GM18867 (cell line): ENCODE data around the gene FN3K.
"Not testable (repeated sequence)": the region's sequence is repeated elsewhere in the genome, so short reads cannot be mapped to it uniquely, and the experiment has no call there.

Experiments used
- ATAC-seq: cut with Tn5 transposase; IDR thresholded peaks from one replicate; pipeline ENCODE4 v1.9.1; 2021; ENCODE audit warnings: mild to moderate bottlenecking, moderate library complexity; ENCODE audit not compliant: unreplicated experiment

Gene FN3K

DNA sequence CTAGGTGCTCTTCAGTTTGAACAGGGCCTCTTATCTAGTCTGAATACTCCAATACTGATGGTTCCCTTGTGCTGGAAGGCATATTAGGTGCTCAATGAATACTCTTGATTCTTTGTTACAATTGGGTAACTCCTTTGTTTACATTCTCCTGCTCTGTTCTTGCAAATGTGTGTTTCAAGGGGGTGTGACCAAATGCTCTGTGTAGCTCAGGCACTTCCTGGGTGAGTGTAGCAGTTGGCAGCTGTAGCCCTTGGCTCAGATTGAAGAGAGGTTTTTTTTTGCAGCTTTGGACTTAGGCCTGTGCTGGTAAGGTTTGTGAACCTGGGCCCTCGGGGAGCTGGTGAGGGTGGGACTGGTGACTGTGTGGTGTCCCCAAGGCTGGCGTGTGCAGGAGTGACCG lies 36.6 kb downstream of the FN3K start:
- ATAC-seq, result no peak

DNA sequence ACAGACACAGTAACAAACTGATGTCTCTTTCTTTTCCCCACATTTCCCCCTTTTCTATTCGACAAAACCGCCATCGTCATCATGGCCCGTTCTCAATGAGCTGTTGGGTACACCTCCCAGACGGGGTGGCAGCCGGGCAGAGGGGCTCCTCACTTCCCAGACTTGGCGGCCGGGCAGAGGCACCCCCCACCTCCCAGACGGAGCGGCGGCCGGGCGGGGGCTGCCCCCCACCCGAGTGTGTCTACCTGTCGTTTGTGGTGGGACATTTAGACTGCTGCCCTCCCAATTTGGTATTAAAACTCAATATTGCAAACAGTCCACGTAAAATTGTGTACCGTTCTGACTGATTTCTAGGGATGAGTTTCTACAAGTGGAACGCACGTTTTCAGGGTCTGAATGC lies 39.0 kb downstream of the FN3K start:
- not testable (repeated sequence) for ATAC-seq

DNA sequence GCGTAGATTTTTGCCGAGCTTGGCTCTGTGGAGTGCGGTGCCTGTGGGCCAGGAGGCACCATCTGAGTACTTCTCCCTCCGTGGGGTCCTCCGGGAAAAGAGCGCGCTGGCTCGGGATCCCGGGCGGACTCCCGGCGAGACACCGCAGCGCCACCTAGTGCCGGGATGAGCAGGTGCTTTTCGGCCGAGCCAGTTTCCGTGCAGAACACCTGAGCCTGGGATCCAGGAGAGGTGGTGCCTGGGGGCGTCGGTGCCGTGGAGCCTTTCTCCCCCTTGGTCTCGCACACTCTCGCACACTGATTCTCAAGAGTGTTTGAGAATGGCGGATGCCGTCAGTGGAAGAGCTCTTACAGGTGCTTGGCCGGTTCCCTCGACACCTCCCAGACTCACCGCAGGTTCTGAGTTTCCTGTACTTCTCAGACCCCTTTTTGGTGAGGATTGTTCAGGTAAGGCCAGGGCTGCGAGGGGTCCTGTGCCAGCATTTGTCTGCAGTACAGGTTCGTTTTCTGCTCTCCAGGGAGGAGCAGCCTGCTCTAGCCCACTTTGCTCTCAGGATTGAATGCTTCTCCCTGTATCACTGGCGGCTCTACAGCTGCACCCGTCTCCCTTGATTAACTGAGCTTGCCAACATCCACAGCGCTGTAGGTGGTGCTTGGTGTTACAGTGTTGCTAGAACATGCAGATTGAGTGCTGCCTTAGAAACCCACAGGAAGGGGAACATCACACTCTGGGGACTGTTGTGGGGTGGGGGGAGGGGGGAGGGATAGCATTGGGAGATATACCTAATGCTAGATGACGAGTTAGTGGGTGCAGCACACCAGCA lies 39.8 kb downstream of the FN3K start:
- ATAC-seq, result no peak

DNA sequence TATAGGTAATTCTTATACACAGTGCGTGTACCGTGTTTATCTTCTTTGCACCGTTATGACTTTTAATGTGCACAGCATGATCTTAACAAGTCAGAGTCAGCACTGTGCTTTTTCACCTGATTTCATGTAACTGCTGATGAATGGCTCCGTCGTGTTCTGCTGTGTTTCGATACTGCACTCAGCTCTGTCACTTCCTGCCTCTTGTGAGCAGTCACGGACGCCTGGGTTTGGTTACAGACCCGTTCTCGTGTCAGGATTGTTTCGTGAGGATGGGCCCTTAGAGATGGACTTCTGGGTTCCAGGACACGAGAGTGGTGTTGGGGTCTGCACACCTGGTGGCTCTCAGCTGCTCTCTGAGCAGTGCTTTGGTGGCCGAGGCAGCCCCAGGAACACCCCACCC lies 41.0 kb downstream of the FN3K start:
- no peak for ATAC-seq

DNA sequence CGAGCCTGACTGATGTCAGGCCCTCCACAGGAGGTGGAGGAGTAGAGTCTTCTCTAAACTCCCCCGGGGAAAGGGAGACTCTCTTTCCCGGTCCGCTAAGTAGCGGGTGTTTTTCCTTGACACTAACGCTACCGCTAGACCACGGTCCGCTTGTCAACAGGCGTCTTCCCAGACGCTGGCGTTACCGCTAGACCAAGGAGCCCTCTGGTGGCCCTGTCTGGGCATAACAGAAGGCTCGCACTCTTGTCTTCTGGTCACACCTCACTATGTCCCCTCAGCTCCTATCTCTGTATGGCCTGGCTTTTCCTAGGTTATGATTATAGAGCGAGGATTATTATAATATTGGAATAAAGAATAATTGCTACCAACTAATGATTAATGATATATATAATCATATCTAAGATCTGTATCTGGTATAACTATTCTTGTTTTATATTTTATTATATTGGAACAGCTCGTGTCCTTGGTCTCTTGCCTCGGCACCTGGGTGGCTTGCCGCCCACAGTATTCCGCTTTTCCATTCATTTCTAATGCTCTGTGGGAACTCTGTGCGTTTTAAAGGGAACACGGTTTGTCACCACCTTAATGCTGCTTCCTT lies 42.5 kb downstream of the FN3K start:
- not testable (repeated sequence) for ATAC-seq

DNA sequence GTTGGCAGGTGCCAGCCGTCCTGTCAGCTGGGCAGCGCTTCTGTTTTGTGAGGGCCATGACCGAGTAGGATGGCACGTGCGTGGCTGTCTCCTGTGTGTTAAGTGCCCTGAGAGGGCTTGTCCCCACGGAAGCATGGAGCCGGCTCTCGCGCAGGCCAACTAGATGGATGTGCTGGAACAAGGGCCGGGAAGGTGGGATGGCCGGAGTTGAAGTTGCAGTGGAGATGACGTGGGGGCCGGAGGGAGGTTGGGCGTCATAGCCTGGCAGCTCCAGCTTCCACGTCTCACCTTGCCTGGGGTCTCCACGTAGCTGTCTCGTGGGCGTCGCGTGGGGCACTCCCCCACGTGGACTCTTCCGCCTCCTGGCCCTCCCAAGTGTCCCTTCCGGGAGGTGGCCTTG lies 44.1 kb downstream of the FN3K start:
- no peak for ATAC-seq

DNA sequence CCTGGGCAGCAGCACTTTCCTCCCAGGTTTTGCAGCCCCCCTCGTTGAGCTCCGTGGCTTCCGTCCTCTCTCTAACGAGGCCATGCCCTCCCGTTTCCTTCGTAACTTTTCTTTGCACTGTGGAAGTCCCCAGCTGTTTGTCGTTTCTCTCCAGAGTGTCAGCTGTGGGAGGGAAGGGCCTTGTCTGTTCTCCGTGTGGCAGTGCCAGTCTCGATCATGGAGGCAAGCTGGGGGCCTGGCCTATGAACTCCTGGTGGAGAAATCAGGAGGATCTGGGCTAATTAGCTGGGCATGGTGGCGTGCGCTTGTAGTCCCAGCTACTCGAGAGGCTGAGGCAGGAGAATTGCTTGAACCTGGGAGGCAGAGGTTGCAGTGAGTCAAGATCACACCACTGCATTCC lies 44.8 kb downstream of the FN3K start:
- no peak for ATAC-seq

DNA sequence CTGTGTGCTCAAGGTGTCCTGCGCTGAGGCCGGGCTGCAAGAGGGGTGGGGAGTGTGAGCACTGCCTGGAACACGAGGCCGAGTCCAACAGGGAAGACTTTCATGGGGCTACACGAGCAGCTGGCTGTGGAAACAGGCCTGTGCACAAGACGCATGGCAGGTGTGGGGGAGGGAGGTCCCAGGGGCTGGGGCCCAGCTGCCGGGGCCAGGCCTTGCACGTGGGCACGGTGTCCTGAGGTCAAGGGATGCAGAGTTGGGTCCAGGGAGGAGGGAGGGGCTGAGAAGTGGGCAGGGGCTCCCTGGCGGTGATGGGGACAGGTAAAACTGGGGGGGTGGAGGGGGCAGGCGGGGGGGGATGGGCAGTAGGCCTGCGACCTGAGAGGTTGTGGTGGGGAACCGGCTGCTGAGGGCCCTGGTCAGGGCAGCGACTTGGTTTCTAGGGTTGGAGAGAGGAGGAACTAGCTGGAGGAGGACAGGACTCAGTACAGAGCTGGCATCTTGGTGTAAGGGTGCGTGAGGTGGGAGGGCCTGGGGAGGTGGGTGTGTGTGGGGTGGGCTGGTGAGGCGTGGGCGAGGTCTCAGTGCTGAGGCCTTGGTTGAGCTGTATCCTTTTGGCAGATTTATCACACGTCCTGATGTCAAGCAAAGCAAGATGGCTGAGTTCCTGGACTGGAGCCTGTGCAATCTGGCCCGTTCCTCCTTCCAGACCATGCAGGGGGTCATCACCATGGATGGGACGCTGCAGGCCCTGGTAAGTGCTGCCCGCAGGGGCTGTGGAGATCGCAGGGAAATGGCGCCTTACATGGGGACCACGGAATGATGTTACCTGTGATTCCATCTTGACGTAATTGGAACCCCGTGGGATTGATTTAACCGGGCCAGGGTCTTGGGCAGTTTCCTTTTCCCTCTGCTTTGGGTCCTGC lies 45.8 kb downstream of the FN3K start:
- ATAC-seq, result no peak

DNA sequence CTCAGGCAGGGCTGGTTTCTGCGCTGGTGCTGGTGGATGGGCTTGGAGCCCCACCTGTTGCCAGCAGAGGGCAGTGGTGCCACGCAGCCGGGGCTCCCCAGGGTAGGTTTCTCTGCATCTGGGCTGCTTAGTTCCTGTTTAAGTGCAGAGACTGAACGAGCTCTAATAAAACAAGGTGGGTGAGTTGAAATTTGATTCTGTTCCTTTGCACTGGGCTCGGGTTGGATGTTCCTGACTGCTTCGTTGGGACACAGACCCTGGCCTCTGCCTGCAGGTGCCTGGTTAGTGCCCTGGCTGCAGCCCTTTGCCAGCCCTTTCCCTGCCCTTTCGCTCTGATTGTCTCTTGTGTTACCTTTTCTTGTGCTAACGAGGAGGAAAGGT lies 46.5 kb downstream of the FN3K start:
- peak; percentile 55 for ATAC-seq

DNA sequence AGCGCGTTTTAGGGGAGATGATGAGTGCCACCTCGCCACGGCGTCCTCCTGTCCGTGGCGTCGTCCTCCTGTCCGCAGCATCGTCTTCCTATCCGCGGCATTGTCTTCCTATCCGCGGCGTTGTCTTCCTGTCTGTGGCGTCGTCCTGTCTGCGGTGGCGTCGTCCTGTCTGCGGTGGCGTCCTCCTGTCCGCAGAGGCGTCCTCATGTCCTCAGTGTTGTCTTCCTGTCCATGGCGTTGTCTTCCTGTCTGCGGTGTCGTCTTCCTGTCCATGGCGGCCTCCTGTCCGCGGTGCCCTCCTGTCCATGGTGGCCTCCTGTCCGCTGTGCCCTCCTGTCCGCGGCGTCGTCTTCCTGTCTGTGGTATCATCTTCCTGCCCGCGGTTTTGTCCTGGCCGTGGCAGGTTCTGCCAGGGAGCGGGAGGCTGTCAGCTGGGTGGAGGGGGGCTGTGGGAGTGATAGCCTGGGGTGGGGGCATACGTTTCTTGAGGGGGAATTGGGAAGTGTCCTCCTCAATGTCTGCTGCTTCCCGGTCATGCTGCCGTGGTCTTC lies 47.3 kb downstream of the FN3K start:
- ATAC-seq, result no peak

DNA sequence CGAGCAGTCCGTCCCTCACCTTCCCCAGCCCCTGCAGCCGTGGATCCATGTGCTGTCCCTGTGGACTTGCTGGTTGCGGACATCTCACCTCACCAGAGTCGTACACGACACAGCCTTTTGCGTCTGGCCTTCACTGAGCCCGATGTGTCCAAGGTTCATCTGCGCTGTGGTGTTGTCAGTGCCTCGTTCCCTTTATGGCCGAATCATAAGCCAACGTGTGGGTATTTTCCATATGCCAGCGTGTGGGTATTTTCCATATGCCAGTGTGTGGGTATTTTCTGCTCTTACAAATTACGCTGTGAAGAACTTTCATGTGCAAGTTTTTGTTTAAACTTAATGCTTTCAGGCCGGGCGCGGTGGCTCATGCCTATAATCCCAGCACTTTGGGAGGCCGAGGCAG lies 48.1 kb downstream of the FN3K start:
- no peak for ATAC-seq

DNA sequence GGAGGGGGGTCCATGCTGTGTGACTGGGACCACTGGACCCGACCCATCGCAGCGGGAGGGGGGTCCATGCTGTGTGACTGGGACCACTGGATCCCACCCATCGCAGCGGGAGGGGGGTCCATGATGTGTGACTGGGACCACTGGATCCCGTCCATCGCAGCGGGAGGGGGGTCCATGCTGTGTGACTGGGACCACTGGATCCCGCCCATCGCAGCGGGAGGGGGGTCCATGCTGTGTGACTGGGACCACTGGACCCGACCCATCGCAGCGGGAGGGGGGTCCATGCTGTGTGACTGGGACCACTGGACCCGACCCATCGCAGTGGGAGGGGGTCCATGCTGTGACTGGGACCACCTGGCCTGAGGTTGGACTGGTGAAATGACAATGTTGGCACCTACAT lies 50.2 kb downstream of the FN3K start:
- not testable (repeated sequence) for ATAC-seq

DNA sequence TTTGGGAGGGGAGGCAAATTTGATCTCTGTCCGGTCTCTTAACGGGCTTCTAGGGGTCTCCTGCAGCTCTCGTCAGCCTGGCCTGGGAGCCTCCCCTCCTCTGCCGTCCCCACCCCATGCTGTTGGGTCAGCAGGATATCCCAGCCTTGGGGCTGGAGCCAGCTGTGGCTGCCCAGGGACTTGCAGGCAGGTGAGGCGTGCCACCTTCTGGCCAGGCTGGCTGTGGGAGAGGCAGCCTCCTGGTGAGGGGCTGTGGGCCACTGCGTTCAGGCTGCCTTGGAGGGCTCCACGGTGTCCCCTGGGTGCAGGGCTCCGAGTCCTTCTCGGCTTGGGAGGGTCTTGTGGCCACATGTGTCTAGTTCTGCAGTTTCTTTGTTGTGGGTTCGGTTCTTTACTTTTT lies 51.0 kb downstream of the FN3K start:
- no peak for ATAC-seq

DNA sequence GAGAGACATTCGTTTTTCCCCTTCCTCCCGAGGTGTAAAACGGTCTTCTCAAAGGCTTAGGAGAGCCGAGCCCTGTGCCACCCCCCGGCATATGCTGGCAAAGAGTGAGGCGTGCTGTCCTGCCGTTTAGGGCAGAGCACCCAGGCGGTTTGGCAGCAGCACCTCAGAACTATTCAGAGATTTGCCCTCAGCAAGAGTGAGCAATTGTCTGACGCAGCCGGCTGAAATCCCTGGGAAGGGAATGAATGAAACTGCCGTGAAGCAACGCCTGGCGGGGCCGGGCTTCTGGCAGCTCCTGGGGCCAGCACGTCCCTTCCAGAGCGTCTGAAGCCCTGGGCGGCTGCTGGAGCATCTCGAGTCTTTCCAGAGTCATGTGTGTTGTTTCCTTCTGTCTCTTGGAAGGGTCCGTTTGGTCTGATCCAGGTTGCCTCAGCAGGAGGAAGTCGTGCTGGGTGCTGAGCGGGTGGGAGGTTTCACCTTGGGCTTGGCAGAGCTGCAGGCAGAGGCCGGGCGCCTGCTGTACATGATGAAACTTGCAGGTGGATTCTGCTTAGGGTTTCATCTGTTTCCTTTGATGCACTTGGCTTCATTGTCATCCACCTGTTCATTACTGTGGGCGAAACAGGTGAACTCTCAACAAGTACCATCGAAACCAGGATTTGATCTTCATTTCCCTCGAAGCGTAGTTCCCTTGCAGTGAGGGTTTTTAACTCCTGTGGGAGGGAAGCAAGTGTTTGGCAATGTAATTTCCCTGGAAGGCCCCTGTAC lies 51.9 kb downstream of the FN3K start:
- ATAC-seq, result no peak

DNA sequence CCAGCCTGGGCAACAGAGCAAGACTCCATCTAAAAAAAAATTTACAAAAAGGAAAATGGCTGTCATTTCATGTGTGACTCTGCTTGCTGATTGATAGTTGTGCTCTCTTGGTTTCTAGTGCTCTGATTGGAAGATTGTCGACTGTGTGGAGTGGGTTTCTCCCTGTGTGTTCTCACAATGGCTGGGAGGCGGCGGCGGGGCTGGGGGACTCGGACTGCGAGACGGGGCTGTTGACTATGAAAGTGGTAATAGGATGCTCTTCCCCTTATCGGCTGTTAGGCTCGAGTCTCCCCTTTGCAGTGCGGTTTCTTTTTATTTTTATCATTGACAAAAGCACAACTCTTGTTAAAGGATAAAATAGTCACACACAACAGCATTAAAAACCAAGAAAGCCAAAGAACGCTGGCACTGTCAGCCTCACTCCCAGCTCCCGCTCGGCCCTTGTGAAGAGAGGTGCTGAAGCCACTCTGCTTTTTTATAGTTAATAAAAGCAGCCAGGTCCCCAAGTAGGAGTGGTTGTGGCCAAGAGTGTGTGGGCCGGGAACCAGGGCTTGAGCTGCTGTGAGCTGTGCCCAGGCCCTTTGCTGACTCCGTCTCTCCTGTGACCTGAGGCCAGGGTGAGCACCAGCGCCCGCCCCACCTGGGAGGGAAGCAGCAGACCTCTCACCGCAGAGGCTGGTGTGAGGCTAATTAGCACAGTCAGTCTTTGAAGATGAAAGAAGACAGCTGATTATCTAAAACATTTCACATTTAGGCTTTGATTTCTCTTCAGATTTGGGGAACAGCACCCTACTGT lies 53.0 kb downstream of the FN3K start:
- ATAC-seq, result no peak

DNA sequence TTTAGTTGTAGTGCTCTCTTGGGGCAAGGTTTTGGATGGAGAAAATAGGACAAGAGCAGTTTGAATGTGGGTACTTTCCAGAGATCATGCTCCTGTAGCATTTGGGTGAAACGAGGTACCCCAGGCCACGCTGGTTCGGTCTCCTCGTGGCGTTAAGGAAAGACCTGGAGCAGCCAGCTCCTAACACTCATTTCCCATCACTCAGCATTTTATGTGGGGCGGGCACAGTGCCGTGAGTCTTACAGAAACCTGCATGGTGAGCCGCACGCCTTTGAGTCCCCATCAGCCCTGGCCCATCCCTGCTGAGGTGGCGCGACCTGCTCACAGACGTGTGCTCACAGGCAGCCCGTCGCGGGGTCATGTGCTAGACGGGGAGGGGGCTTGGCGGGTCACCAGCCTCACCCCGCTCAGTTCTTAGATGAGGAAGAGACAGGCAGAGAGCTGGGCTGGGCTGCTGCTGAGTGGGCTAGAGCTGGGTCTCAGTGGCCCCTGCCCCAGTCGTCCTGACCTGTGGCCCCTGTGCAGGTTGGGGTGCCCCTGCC lies 53.7 kb downstream of the FN3K start:
- no peak for ATAC-seq

DNA sequence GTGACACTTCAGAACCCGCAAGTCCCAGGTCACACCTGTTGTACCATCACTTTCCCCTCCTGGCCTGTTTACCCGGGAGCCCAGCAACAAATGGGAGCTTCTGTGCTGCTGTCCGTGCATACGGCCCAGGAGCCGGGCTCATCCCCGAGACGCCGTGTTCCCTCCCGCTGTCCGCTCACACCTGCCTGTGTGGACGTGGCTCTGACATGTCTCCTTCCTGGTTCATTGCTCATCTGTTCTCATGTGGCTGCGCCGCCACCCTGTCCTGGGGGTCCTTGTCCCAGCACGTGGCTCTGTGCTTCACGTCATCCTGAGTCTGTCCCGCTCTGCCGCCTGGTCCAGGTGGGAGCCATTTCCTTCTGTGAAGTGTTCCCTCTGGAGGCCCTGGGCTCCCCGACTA lies 54.4 kb downstream of the FN3K start:
- no peak for ATAC-seq

DNA sequence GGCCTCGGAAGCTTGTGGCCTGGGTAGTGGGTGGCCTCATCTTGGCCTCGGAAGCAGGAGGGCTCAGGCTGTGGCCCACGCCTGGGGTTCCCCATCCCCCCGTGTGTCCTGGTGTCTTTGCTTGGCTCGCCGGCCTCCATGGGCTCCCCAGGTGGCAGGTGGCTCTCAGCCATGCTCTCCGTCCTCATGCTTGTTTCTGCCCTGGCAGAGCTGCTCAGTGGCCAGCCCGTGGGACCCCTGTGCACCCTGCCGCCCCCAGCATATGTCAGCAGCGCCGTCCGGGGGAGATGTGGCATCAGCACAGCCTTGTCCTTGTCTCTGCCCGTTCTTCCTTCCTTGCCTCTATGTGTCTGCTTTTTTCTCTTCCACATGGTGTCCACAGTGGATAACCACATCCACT lies 55.0 kb downstream of the FN3K start:
- no peak for ATAC-seq

DNA sequence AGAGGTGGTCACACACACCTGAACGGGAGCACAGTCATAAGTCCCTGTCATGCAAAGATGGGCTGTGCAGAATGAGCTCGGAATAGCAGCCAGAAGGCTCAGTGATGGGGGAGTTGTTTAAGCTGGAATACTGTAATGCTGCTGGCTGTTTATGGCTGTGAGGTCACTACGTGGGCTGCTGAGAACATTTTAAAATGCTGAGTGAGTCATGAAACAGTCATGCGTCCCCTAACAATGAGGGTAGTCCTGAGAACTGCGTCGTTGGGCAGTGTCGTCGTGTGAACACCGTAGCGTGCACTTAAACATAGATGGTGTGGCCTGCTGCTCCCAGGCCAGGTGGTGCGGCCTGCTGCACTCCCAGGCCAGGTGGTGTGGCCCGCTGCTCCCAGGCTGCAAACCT lies 56.1 kb downstream of the FN3K start:
- no peak for ATAC-seq
